ENCODE data around the gene RIMBP3B.
"Not testable (repeated sequence)": the region's sequence is repeated elsewhere in the genome, so short reads cannot be mapped to it uniquely, and the experiment has no call there.

Gene RIMBP3B

GRCh38 chr22:21435998-21436810 is 52.7 kb downstream of the RIMBP3B start:
- not testable (repeated sequence) for H2AFZ ChIP-seq (ENCODE audit: low read depth, low read length); H3K9me3 ChIP-seq (ENCODE audit: low read length); H3K4me3 ChIP-seq (ENCODE audit: low read length); H3K36me3 ChIP-seq (ENCODE audit: insufficient read depth, low read length); H3K27me3 ChIP-seq (ENCODE audit: insufficient read depth, low read length); H3K4me1 ChIP-seq (ENCODE audit: insufficient read depth, low read length)

- not testable (repeated sequence) for H3K4me3 ChIP-seq (ENCODE audit: low read length); H3K36me3 ChIP-seq (ENCODE audit: insufficient read depth, low read length); H3K27me3 ChIP-seq (ENCODE audit: insufficient read depth, low read length); H2AFZ ChIP-seq (ENCODE audit: low read depth, low read length); H3K9me3 ChIP-seq (ENCODE audit: low read length); H3K4me1 ChIP-seq (ENCODE audit: insufficient read depth, low read length)
Observed at GRCh38 chr22:21438013-21438412, 54.5 kb downstream of the RIMBP3B start.
